Left renal cortex interstitium (tissue), 4 donors: ENCODE measurements around the gene KLHL28. TPM values are rescaled to one million over a fixed set of nuclear protein-coding genes. Genes with fewer than 3 reads are reported as not detected.

Experiments
- DNase-seq, 4 donors: peaks; one replicate each; pipeline ENCODE4 v3.0.0-alpha.2; 2013; ENCODE audit warnings: low read depth in 4 of 4, low spot score in 2 of 4, missing footprints in 1 of 4
- polyA plus RNA-seq, 4 donors: library from polyadenylated mRNA; unstranded; fragments of 120-200 nt; gene quantifications; one replicate each; pipeline ENCODE4 v1.2.1, GENCODE V29; 2013; ENCODE audit not compliant: insufficient read length in 4 of 4

The KLHL28 gene
- polyA plus RNA-seq, 4 donors = 12.0 to 17.9 (median 15.7) TPM

GRCh38 chr14:44960646-44961045, 1.1 kb downstream of the KLHL28 start:
- DNase-seq = no peak

- DNase-seq = no peak
These were observed 1.6 kb downstream of the KLHL28 start for GRCh38 chr14:44960146-44960545.

- no peak for DNase-seq
These were observed 2.2 kb downstream of the KLHL28 start for GRCh38 chr14:44959538-44959937.

GRCh38 chr14:44956866-44957265, 4.9 kb downstream of the KLHL28 start:
- no peak for DNase-seq

GRCh38 chr14:44955528-44955927, 6.2 kb downstream of the KLHL28 start:
- no peak for DNase-seq

- no peak for DNase-seq
These were observed 7.0 kb downstream of the KLHL28 start for GRCh38 chr14:44954750-44955149.

GRCh38 chr14:44952391-44953110, 9.2 kb downstream of the KLHL28 start:
- DNase-seq = no peak

- DNase-seq = no peak
These were observed 10.7 kb downstream of the KLHL28 start for GRCh38 chr14:44951051-44951450.

- no peak for DNase-seq
These were observed 16.5 kb downstream of the KLHL28 start for GRCh38 chr14:44945264-44945663.

GRCh38 chr14:44944107-44944506, 17.6 kb downstream of the KLHL28 start:
- no peak for DNase-seq

- no peak for DNase-seq
These were observed 19.3 kb downstream of the KLHL28 start for GRCh38 chr14:44942436-44942835.

- no peak for DNase-seq
These were observed 20.2 kb downstream of the KLHL28 start for GRCh38 chr14:44941591-44941990.

GRCh38 chr14:44940944-44941343, 20.8 kb downstream of the KLHL28 start:
- DNase-seq = no peak

- no peak for DNase-seq
These were observed 21.5 kb downstream of the KLHL28 start for GRCh38 chr14:44940211-44940610.

- DNase-seq = no peak
These were observed 24.2 kb downstream of the KLHL28 start for GRCh38 chr14:44937547-44937946.

GRCh38 chr14:44935155-44935554, 26.6 kb downstream of the KLHL28 start:
- no peak for DNase-seq

GRCh38 chr14:44928793-44929192, 33.0 kb downstream of the KLHL28 start:
- no peak for DNase-seq

GRCh38 chr14:44914849-44915248, 46.9 kb downstream of the KLHL28 start:
- DNase-seq = no peak

- DNase-seq = no peak
These were observed 49.5 kb downstream of the KLHL28 start for GRCh38 chr14:44912041-44912869.

- DNase-seq = no peak
These were observed 50.9 kb downstream of the KLHL28 start for GRCh38 chr14:44910821-44911220.

- DNase-seq = no peak
These were observed 60.1 kb downstream of the KLHL28 start for GRCh38 chr14:44901696-44902095.

- no peak for DNase-seq
These were observed 63.2 kb downstream of the KLHL28 start for GRCh38 chr14:44898551-44898950.
